Testis (tissue), 3 donors: ENCODE data around the gene FANCE. TPM values are rescaled to one million over a fixed set of nuclear protein-coding genes. Genes with fewer than 3 reads are reported as not detected.
"Not testable (repeated sequence)": the region's sequence is repeated elsewhere in the genome, so short reads cannot be mapped to it uniquely, and the experiment has no call there.

ENCODE experiments used
- DNase-seq: peaks from one replicate; pipeline ENCODE4 v3.0.0-alpha.2; 2019
- H3K27ac ChIP-seq, 2 donors: fragments of 200-600 bp; sonication (generic); one replicate each; pipeline ENCODE4 v1.5.1; 2019
- H3K27me3 ChIP-seq: fragments of 200-600 bp; sonication (generic); one replicate; pipeline ENCODE4 v1.5.1; 2019
- H3K36me3 ChIP-seq: fragments of 200-600 bp; sonication (generic); one replicate; pipeline ENCODE4 v1.5.1; 2017; ENCODE audit warnings: low read depth; ENCODE audit errors: missing control alignments
- H3K4me1 ChIP-seq: fragments of 200-600 bp; sonication (generic); one replicate; pipeline ENCODE4 v1.5.1; 2019
- H3K4me3 ChIP-seq, 2 donors: fragments of 200-600 bp; sonication (generic); one replicate each; pipeline ENCODE4 v1.5.1; 2017 to 2019
- H3K9me3 ChIP-seq: fragments of 200-600 bp; sonication (generic); one replicate; pipeline ENCODE4 v1.5.1; 2017
- CTCF ChIP-seq, 3 experiments: fragments of 450-650 bp in 2 of 3; fragments of 200-600 bp in 1 of 3; sonication (generic) in 1 of 3; IDR thresholded peaks; one replicate each; pipeline ENCODE4 v1.5.1; 2016 to 2019; ENCODE audit warnings: antibody characterized with exemption in 3 of 3, mild to moderate bottlenecking in 2 of 3, moderate library complexity in 1 of 3
- POLR2A ChIP-seq: fragments of 450-650 bp; IDR thresholded peaks from one replicate; pipeline ENCODE4 v1.6.1; 2017; ENCODE audit warnings: antibody characterized with exemption, mild to moderate bottlenecking, moderate library complexity
- WGBS, 2 donors: methylation state at CpG; one replicate each; pipeline ENCODE4 v1.1.5; 2018; 5-methylcytosine and 5-hydroxymethylcytosine counted together
- intact Hi-C: fragments of 100-400 bp; cut with DNase I; formaldehyde crosslinking; loops from one replicate; pipeline ENCODE4 v1.15.1; 2023; ENCODE audit warnings: low total_unique reads
- polyA plus RNA-seq: library from polyadenylated mRNA; stranded (reverse); fragments of 350-450 nt; fragmentation: Illumina TruSeq; extraction: RNeasy Lipid Tissue Mini Kit (QIAGEN cat#74804); gene quantifications from one replicate; pipeline ENCODE4 v1.2.3, GENCODE V29; 2014; ENCODE audit warnings: low read depth, low replicate concordance; ENCODE audit not compliant: insufficient read depth
- total RNA-seq, 2 donors: library from RNA; depleted of rRNA; stranded (reverse); fragments of >200 nt; gene quantifications; one replicate each; pipeline ENCODE4 v1.2.3, GENCODE V29; 2016

The FANCE gene
- total and polyA plus RNA-seq, 3 donors from 2014 or later = 14.1 to 18.0 (median 15.0) TPM

- Histone ChIP-seq H3K36me3 (no peaks in the 10 kb centered on the region), H3K9me3 (no peaks in the 10 kb centered on the region), H3K4me1 (no peaks in the 10 kb centered on the region), H3K27me3 (no peaks in the 10 kb centered on the region), H3K4me3 (no peak overlapping the region), H3K27ac (no peak overlapping the region)
- TF ChIP-seq CTCF (IDR thresholded peaks at IDR 0.05) = no peak
- no peak for TF ChIP-seq POLR2A
- WGBS, 2 donors = 84 to 95% methylated on average over 2 of the region's 2 CpGs
- no peak for DNase-seq
- intact Hi-C loops = no loop called here
Measured at GRCh38 chr6:35429463-35429862, 22.7 kb upstream of the FANCE start.

- intact Hi-C loops = no loop called here
- WGBS, 2 donors = 69 to 70% methylated on average over 4 of the region's 4 CpGs
- Histone ChIP-seq H3K27me3 (no peaks in the 10 kb centered on the region), H3K4me3 (no peak overlapping the region), H3K9me3 (no peaks in the 10 kb centered on the region), H3K36me3 (no peaks in the 10 kb centered on the region), H3K4me1 (no peaks in the 10 kb centered on the region), H3K27ac (no peak overlapping the region)
- DNase-seq = no peak
- TF ChIP-seq POLR2A (no peak), CTCF (IDR thresholded peaks at IDR 0.05) (no peak)
Measured at GRCh38 chr6:35432291-35432690, 19.8 kb upstream of the FANCE start.

- intact Hi-C loops, H3K9me3 ChIP-seq, DNase-seq, H3K27me3 ChIP-seq, H3K4me3 ChIP-seq, H3K27ac ChIP-seq, H3K36me3 ChIP-seq, H3K4me1 ChIP-seq: not testable (repeated sequence)
- WGBS, 2 donors = 73 to 82% methylated on average over 3 of the region's 3 CpGs
Measured at GRCh38 chr6:35432702-35433101, 19.4 kb upstream of the FANCE start.

- Histone ChIP-seq H3K4me3 (no peak overlapping the region), H3K27ac (no peak overlapping the region), H3K4me1 (no peaks in the 10 kb centered on the region), H3K9me3 (no peaks in the 10 kb centered on the region), H3K27me3 (no peaks in the 10 kb centered on the region), H3K36me3 (no peaks in the 10 kb centered on the region)
- no peak for TF ChIP-seq CTCF (IDR thresholded peaks at IDR 0.05)
- no peak for DNase-seq
- intact Hi-C loops = no loop called here
- WGBS, 2 donors = 71 to 72% methylated on average over 12 to 16 of the region's 16 CpGs
Measured at GRCh38 chr6:35435074-35435837, 16.9 kb upstream of the FANCE start.

- no peaks in the 10 kb centered on the region for H3K4me1 ChIP-seq
- no peaks in the 10 kb centered on the region for H3K9me3 ChIP-seq
- H3K27ac ChIP-seq = no peak overlapping the region
- TF ChIP-seq CTCF (IDR thresholded peaks at IDR 0.05) (no peak), POLR2A (no peak)
- H3K27me3 ChIP-seq = no peaks in the 10 kb centered on the region
- H3K36me3 ChIP-seq = no peaks in the 10 kb centered on the region
- H3K4me3 ChIP-seq = no peak overlapping the region
- intact Hi-C loops = no loop called here
- WGBS, 2 donors = 85 to 97% methylated on average over 6 to 8 of the region's 8 CpGs
- no peak for DNase-seq
Measured at GRCh38 chr6:35436071-35436857, 15.9 kb upstream of the FANCE start.

- H3K4me3 ChIP-seq, H3K27me3 ChIP-seq, intact Hi-C loops, H3K27ac ChIP-seq, H3K4me1 ChIP-seq, DNase-seq, H3K9me3 ChIP-seq, H3K36me3 ChIP-seq: not testable (repeated sequence)
- WGBS, 2 donors = 94 to 95% methylated on average over 7 of the region's 7 CpGs
Measured at GRCh38 chr6:35438378-35439065, 13.6 kb upstream of the FANCE start.
